ENCODE data around the gene FUBP3.

FUBP3 gene

GRCh38 chr9:130666393-130667119, 87.2 kb downstream of the FUBP3 start:
- Histone ChIP-seq H3K4me3 (ENCODE audit: low read depth in 1 of 2, low read length in 2 of 2) (no peak overlapping the region), H3K36me3 (ENCODE audit: insufficient read depth, low read length) (no peaks in the 10 kb centered on the region), H3K27ac (ENCODE audit: low read depth, low read length) (no peak overlapping the region), H3K9ac (ENCODE audit: low read length) (no peak overlapping the region), H3K4me1 (ENCODE audit: insufficient read depth, low read length) (peaks cover 18% of the 10 kb centered on the region), H3K27me3 (ENCODE audit: control insufficient read depth in 1 of 2, insufficient read depth in 2 of 2, low read length in 2 of 2) (peaks cover 45 to 59% of the 10 kb centered on the region in 2 donors), H3K9me3 (ENCODE audit: low read length) (no peaks in the 10 kb centered on the region)

GRCh38 chr9:130667120-130667435, 87.7 kb downstream of the FUBP3 start:
- Histone ChIP-seq H3K36me3 (ENCODE audit: insufficient read depth, low read length) (no peaks in the 10 kb centered on the region), H3K9ac (ENCODE audit: low read length) (no peak overlapping the region), H3K27me3 (ENCODE audit: control insufficient read depth in 1 of 2, insufficient read depth in 2 of 2, low read length in 2 of 2) (peaks cover 40 to 54% of the 10 kb centered on the region in 2 donors), H3K27ac (ENCODE audit: low read depth, low read length) (no peak overlapping the region), H3K9me3 (ENCODE audit: low read length) (no peaks in the 10 kb centered on the region), H3K4me3 (ENCODE audit: low read depth in 1 of 2, low read length in 2 of 2) (no peak overlapping the region), H3K4me1 (ENCODE audit: insufficient read depth, low read length) (peaks cover 18% of the 10 kb centered on the region)

GRCh38 chr9:130668196-130668595, 88.8 kb downstream of the FUBP3 start:
- H3K27ac ChIP-seq (ENCODE audit: low read depth, low read length), result no peak overlapping the region
- peaks cover 10% of the 10 kb centered on the region for H3K4me1 ChIP-seq (ENCODE audit: insufficient read depth, low read length)
- H3K9me3 ChIP-seq (ENCODE audit: low read length), result no peaks in the 10 kb centered on the region
- no peaks in the 10 kb centered on the region for H3K36me3 ChIP-seq (ENCODE audit: insufficient read depth, low read length)
- peaks cover 29 to 43% of the 10 kb centered on the region in 2 donors for H3K27me3 ChIP-seq (ENCODE audit: control insufficient read depth in 1 of 2, insufficient read depth in 2 of 2, low read length in 2 of 2)
- no peak overlapping the region for H3K4me3 ChIP-seq (ENCODE audit: low read depth in 1 of 2, low read length in 2 of 2)
- no peak overlapping the region for H3K9ac ChIP-seq (ENCODE audit: low read length)

GRCh38 chr9:130668659-130669058, 89.3 kb downstream of the FUBP3 start:
- H3K9me3 ChIP-seq (ENCODE audit: low read length), result no peaks in the 10 kb centered on the region
- H3K4me3 ChIP-seq (ENCODE audit: low read depth in 1 of 2, low read length in 2 of 2), result no peak overlapping the region
- H3K27ac ChIP-seq (ENCODE audit: low read depth, low read length), result no peak overlapping the region
- H3K27me3 ChIP-seq (ENCODE audit: control insufficient read depth in 1 of 2, insufficient read depth in 2 of 2, low read length in 2 of 2), result peaks cover 26 to 38% of the 10 kb centered on the region in 2 donors
- no peak overlapping the region for H3K9ac ChIP-seq (ENCODE audit: low read length)
- H3K4me1 ChIP-seq (ENCODE audit: insufficient read depth, low read length), result peaks cover 10% of the 10 kb centered on the region
- H3K36me3 ChIP-seq (ENCODE audit: insufficient read depth, low read length), result no peaks in the 10 kb centered on the region

- H3K4me1 ChIP-seq (ENCODE audit: insufficient read depth, low read length), result peaks cover 10% of the 10 kb centered on the region
- H3K4me3 ChIP-seq (ENCODE audit: low read depth in 1 of 2, low read length in 2 of 2), result no peak overlapping the region
- H3K27ac ChIP-seq (ENCODE audit: low read depth, low read length), result no peak overlapping the region
- no peaks in the 10 kb centered on the region for H3K36me3 ChIP-seq (ENCODE audit: insufficient read depth, low read length)
- H3K9ac ChIP-seq (ENCODE audit: low read length), result no peak overlapping the region
- H3K9me3 ChIP-seq (ENCODE audit: low read length), result no peaks in the 10 kb centered on the region
- H3K27me3 ChIP-seq (ENCODE audit: control insufficient read depth in 1 of 2, insufficient read depth in 2 of 2, low read length in 2 of 2), result peaks cover 25 to 26% of the 10 kb centered on the region in 2 donors
Measured at GRCh38 chr9:130669965-130670364, 90.6 kb downstream of the FUBP3 start.

GRCh38 chr9:130670644-130671043, 91.3 kb downstream of the FUBP3 start:
- Histone ChIP-seq H3K4me1 (ENCODE audit: insufficient read depth, low read length) (peaks cover 6% of the 10 kb centered on the region), H3K4me3 (ENCODE audit: low read depth in 1 of 2, low read length in 2 of 2) (no peak overlapping the region), H3K27ac (ENCODE audit: low read depth, low read length) (no peak overlapping the region), H3K9ac (ENCODE audit: low read length) (no peak overlapping the region), H3K36me3 (ENCODE audit: insufficient read depth, low read length) (no peaks in the 10 kb centered on the region), H3K9me3 (ENCODE audit: low read length) (no peaks in the 10 kb centered on the region), H3K27me3 (ENCODE audit: control insufficient read depth in 1 of 2, insufficient read depth in 2 of 2, low read length in 2 of 2) (peaks cover 20 to 22% of the 10 kb centered on the region in 2 donors)

GRCh38 chr9:130672466-130672865, 93.1 kb downstream of the FUBP3 start:
- H3K27me3 ChIP-seq (ENCODE audit: control insufficient read depth in 1 of 2, insufficient read depth in 2 of 2, low read length in 2 of 2), result peaks cover 2 to 4% of the 10 kb centered on the region in 2 donors
- no peak overlapping the region for H3K4me3 ChIP-seq (ENCODE audit: low read depth in 1 of 2, low read length in 2 of 2)
- no peak overlapping the region for H3K27ac ChIP-seq (ENCODE audit: low read depth, low read length)
- no peaks in the 10 kb centered on the region for H3K36me3 ChIP-seq (ENCODE audit: insufficient read depth, low read length)
- H3K9ac ChIP-seq (ENCODE audit: low read length), result no peak overlapping the region
- no peaks in the 10 kb centered on the region for H3K4me1 ChIP-seq (ENCODE audit: insufficient read depth, low read length)
- H3K9me3 ChIP-seq (ENCODE audit: low read length), result no peaks in the 10 kb centered on the region

GRCh38 chr9:130672933-130673615, 93.7 kb downstream of the FUBP3 start:
- no peaks in the 10 kb centered on the region for H3K36me3 ChIP-seq (ENCODE audit: insufficient read depth, low read length)
- H3K4me3 ChIP-seq (ENCODE audit: low read depth in 1 of 2, low read length in 2 of 2), result no peak overlapping the region
- no peaks in the 10 kb centered on the region for H3K9me3 ChIP-seq (ENCODE audit: low read length)
- no peak overlapping the region for H3K9ac ChIP-seq (ENCODE audit: low read length)
- H3K27me3 ChIP-seq (ENCODE audit: control insufficient read depth in 1 of 2, insufficient read depth in 2 of 2, low read length in 2 of 2), result no peaks in the 10 kb centered on the region
- no peak overlapping the region for H3K27ac ChIP-seq (ENCODE audit: low read depth, low read length)
- no peaks in the 10 kb centered on the region for H3K4me1 ChIP-seq (ENCODE audit: insufficient read depth, low read length)

GRCh38 chr9:130675396-130675795, 96.0 kb downstream of the FUBP3 start:
- no peaks in the 10 kb centered on the region for H3K4me1 ChIP-seq (ENCODE audit: insufficient read depth, low read length)
- no peak overlapping the region for H3K27ac ChIP-seq (ENCODE audit: low read depth, low read length)

GRCh38 chr9:130677252-130677651, 97.9 kb downstream of the FUBP3 start:
- Histone ChIP-seq H3K9ac (ENCODE audit: low read length) (no peak overlapping the region), H3K27ac (ENCODE audit: low read depth, low read length) (no peak overlapping the region), H3K27me3 (ENCODE audit: control insufficient read depth in 1 of 2, insufficient read depth in 2 of 2, low read length in 2 of 2) (peaks cover 0 to 5% of the 10 kb centered on the region in 2 donors), H3K36me3 (ENCODE audit: insufficient read depth, low read length) (no peaks in the 10 kb centered on the region), H3K4me3 (ENCODE audit: low read depth in 1 of 2, low read length in 2 of 2) (no peak overlapping the region), H3K4me1 (ENCODE audit: insufficient read depth, low read length) (peaks cover 8% of the 10 kb centered on the region), H3K9me3 (ENCODE audit: low read length) (no peaks in the 10 kb centered on the region)

More at GRCh38 chr9:130675396-130675795, 96.0 kb downstream of the FUBP3 start:
- Histone ChIP-seq H3K9ac (ENCODE audit: low read length) (no peak overlapping the region), H3K27me3 (ENCODE audit: control insufficient read depth in 1 of 2, insufficient read depth in 2 of 2, low read length in 2 of 2) (no peaks in the 10 kb centered on the region), H3K4me3 (ENCODE audit: low read depth in 1 of 2, low read length in 2 of 2) (no peak overlapping the region), H3K9me3 (ENCODE audit: low read length) (no peaks in the 10 kb centered on the region), H3K36me3 (ENCODE audit: insufficient read depth, low read length) (no peaks in the 10 kb centered on the region)

GRCh38 chr9:130680836-130681768, 101.7 kb downstream of the FUBP3 start:
- Histone ChIP-seq H3K27me3 (ENCODE audit: control insufficient read depth in 1 of 2, insufficient read depth in 2 of 2, low read length in 2 of 2) (peaks cover 0 to 5% of the 10 kb centered on the region in 2 donors), H3K27ac (ENCODE audit: low read depth, low read length) (no peak overlapping the region), H3K36me3 (ENCODE audit: insufficient read depth, low read length) (no peaks in the 10 kb centered on the region), H3K4me1 (ENCODE audit: insufficient read depth, low read length) (peaks cover 9% of the 10 kb centered on the region), H3K9ac (ENCODE audit: low read length) (no peak overlapping the region), H3K4me3 (ENCODE audit: low read depth in 1 of 2, low read length in 2 of 2) (peak overlapping the region; percentile 50 to 58), H3K9me3 (ENCODE audit: low read length) (no peaks in the 10 kb centered on the region)
